GM04504 (cell line): ENCODE results near the gene SLC39A11.
"Not testable (repeated sequence)": the region's sequence is repeated elsewhere in the genome, so short reads cannot be mapped to it uniquely, and the experiment has no call there.

ENCODE experiments used
- DNase-seq: peaks from one replicate; pipeline ENCODE4 v3.0.0-alpha.2; 2012; ENCODE audit warnings: low read depth

SLC39A11 gene

DNA sequence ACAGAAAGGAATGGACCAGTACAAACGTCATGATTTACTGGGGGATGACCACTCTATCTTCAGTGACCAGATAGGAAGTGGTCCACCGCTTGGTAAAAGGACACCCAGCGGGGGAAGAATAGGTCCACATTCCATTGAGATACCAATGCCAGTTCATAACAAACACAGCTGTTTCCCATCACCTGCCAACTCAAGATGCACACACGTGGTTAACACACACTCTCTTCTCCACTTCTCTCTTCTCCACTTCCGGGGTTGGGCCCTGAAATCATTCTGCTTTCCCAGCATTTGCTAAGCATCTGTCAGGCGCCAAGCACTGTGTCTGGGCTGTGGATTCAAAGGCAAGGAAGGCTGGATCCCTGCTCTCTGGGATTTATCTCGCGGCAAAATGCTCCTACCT, 175.5 kb downstream of the SLC39A11 start:
- no peak for DNase-seq

DNA sequence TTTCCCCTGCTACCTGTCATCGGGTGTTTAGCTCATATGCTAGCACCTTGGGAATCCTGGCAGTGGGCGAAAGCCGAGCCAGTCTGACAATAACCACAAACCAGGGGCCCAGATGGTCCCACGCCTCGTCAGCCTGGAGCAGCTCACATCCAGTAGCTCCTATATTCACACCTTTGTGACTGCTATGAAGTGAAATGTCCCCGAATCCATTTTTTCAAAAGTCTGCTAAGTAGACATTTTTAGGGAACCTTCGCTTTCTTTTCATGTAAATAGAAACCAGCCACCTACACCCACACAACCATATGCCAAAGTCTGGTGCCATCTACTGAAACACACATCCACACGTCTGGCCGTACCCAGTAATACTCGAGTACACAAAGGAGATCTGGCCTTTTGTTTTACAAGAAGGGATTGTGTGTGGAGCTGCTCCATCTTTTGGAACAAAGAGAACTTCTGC, 176.8 kb downstream of the SLC39A11 start:
- no peak for DNase-seq

DNA sequence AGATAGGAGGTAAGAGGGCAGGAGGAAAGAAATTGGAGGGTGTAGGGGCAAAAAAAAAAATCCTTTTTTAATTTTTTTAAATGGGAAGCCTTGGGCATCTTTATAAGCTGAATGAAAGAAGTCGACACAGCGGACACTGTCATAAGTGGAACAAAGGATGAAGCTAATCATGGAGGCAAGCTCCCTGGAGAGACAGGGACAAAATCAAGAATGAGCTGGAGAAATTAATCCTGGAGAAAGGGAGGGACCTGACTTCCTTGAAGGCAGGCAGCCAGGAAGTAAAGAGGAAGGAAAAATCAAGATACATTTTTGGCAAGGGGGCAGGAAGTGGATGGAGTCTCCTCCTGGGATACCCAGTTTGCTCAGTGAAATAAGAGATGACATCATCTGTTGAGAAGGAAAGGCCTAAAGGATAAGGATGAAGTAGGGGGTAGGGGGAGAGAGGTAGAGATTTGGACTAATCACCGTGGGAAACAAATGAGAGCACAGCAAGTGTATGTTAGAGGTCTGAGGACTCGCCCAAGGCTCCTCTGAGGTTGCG, 179.3 kb downstream of the SLC39A11 start:
- no peak for DNase-seq

DNA sequence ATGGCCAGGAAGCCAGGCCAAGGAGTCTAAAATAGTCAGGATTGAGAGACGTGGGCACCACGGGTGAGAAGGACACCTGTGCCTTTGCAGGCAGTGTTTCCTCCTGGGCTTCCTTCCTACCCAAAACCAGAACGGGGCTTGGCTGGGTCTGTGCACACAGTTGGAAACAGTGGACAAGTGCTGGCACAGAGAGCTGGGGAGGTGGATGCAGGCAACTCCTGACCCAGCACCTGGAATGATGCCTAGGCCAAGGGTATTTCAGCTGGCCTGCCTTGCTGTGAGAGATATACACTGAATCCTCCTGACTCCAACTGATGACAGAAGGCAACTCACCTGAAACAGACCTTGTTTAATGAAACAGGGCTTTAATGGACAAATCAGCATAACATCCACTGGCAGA, 186.2 kb downstream of the SLC39A11 start:
- no peak for DNase-seq

DNA sequence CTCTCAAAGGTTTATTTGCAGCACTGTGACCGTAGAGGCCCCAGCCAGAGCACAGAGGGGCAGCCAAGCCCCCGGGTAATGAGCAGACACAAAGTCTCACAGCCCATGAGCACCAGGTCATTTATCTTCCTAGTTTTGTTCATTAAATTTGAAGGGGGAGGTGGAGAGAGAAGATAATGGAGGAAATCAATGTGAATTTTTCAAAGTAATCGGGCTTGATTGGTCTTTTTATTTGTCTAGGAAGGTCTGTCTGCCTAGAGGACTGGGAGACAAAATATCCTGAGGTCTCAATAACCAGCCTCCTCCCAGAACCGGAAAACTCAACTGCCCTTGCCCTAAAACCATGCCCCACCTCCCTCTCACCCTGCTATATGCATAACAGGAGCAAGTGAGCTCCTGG, 189.0 kb downstream of the SLC39A11 start:
- no peak for DNase-seq

DNA sequence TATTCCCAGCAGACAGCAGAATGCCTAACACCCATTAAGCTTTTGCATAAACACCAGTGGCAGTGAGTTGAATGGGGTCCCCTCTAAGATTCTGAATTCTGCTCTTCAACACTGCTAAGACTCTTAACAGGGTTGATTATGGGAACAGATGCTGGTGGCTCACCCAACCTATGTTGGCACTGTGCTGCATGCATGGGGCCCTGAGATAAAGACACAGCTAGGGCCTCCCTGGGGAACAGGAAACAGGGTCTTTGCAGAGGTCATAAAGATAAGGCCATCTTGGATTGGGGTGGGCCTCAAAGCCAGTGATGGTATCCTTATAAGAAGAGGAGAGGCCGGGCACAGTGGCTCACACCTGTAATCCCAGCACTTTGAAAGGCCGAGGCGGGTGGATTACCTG, 190.8 kb downstream of the SLC39A11 start:
- DNase-seq: no peak

DNA sequence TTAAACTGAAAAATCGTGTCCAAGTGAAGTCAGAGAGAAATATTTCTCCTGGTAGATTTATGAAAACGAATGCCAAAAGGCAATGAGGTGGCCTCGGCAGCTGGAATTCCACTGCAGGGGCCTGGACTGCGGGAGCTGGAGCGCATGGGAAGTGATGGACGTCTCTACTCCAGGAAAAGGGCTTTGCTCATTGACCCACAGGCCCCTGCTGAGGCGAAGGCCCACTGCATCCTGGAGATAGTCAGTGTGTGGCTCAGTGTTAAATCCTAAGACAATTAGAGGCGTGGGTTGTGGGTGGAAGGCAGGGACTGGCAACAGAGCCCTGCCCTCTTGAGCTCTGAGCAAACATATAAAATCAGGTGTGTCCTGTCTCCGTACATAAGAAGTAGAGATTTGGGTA, 191.4 kb downstream of the SLC39A11 start:
- DNase-seq: no peak

DNA sequence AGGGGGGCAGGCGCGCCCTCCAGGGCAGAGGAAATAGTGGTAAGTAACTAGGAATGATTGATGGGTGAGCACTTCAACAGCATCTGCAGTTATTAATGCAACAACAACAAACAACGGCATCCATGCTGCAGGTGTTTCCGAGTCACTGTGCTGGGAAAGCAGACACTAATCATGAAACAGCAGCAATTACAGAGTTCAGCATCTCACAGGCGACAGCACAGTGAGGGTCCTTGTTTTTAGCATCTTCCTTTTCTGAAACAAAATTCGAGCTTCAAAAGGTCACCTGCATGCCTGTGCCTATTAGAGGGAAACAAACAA, 191.9 kb downstream of the SLC39A11 start:
- no peak for DNase-seq

DNA sequence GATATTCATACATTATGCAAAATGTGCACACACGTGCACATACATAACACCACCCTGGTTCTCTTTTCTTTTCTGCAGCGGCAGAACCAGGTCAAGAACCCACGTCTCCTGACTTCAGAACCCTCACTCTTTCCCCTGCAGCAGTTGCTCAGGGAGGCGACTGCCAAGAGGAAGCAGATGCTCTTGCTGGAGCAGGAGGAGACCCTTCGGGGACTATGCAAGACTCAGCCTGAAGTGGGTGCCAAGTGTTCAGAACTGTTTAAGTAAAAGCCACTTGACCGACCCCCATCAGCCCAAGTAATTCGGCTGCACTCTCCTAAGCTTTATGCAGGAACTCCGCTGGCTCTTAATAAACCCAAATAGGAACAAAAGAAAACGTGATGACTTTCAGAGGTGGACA, 193.8 kb downstream of the SLC39A11 start:
- no peak for DNase-seq

DNA sequence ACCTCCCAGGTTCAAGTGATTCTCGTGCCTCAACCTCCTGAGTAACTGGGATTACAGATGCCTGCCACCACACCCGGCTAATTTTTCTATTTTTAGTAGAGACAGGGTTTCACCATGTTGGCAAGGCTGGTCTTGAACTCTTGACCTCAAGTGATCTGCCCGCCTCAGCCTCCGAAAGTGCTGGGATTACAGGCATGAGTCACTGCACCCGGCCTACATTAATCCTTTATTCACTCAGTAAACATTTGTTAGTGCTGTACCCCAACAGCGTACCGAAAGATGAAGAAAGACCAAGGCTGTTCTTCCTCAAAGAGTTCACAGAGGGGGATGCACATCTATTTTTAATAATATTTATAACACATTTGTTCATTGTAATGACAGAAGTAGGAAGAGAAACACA, 196.2 kb downstream of the SLC39A11 start:
- DNase-seq: not testable (repeated sequence)

DNA sequence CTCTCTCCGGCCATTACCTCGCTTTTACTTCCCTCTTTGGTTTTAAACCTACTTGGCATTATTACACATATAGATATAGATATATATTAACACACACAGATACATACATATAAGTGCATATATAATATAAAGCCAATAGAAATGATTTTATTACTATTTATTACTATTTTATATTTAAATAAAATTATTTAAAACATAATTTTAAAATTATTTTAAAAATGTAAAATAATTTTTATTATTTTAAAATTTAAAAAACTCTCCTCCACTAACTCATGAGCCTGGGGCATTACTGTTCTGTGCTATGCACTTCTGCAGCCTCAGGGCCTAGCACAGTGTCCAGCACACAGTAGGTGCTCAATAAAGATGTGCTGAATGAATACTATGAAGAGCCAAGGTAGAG, 200.9 kb downstream of the SLC39A11 start:
- no peak for DNase-seq

DNA sequence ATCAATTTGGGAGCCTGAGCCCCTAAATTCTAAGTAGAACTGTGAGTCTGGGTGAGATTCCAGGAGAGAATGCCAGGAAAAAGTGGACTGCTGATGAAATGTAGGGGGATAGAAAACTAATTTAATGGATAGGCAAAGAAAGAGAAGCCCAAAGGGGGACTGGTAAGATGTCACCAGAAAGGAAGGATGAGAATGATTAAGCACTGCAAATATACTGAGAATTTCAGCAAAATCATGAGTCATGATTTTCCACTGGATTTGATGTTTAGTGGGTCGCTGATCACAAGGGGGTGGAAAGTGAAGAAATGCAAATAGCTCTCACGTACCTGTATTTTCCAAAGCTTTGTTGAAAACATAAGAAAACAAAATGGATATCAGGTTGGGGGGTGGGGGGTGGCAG, 201.8 kb downstream of the SLC39A11 start:
- DNase-seq: peak; percentile 6

DNA sequence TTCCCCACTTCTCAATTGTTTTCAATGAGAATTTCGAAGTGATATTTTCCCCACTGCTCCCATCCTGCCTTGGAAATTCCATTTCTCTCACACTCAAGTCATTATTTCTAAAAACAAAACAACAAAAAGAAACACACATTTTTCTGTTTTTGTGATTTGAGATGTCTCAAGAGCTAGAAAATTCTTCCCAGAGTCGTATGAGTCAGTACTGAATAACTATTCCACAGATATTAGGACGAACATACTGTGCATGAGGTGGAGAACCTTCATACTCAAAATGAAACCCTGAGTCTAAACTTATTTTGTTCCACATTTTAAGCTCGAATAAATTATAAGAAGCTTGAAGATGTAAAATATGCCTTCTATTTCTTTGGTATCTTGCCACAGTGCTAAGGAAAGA, 204.6 kb downstream of the SLC39A11 start:
- no peak for DNase-seq

DNA sequence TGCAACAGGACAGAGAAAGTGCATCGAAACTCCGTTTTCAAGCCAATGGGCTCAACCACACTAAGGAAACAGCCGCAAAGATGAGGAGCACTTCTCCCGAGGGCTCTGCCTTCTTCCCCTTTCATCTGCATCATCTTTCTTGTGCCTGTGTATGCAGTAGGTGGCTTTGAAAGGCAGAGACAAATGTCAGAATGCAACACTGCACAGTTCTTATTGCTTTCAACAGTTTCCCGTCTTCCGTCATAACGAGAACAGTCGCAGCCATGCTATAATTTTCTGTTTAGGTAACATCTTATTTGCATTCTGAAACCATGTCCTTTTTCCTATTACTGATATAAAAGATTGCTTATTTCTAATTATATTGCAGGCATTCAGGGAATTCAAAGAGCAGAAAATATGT, 205.2 kb downstream of the SLC39A11 start:
- DNase-seq: no peak

DNA sequence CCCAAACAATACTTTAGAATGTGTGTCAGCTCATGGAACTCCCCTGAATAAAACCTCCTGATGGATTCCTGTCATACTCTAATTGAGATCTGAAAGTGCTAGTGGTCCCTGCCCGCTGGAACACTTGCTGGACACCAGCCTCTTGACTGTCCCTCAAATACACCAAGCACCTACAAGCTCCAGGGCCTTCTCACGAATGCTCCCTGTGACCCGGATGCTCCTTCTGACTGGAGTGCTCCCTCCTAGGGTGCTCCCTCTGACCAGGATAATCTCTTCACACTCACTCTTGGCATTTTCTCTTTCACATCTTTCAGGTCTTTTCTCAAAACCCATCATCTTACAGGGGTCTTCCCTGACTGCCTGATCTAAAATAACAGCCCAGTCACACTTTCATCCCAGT, 205.9 kb downstream of the SLC39A11 start:
- DNase-seq: no peak

DNA sequence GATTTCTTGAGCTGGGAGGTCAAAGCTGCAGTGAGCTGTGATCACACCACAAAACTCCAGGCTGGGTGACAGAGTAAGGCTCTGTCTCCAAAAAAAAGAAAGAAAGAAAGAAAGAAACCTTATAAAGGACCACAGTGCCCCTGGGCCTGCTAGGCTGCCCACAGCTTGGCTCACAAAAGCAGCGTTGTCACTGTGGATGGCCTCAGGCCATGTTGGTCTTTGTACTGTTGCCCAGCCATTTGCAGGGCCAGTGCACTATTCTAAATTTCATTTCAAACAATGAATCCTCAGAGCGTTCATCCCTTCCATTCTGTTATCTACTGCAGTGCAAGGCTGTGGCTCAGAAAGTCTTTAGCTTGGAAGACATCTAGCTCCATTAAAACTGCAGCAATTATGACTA, 208.4 kb downstream of the SLC39A11 start:
- DNase-seq: no peak

DNA sequence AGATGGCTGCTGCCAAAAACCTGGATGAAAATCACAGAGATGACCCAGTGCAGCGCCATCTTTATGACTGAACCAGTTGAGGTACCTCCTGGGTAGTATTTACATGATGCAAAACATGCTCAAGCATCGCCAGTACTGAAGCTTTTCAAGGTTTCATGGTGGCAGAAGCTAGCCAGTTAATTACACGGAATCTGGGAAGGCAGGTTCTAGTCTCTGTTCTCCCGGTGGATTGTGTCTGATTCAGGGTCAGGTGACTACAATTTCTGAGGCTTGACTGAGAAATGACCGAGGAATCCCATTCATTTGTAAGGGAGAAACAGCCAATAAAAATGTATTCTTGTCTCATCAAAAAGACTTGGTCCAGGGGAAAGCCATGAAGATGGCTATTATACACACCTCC, 209.1 kb downstream of the SLC39A11 start:
- no peak for DNase-seq

DNA sequence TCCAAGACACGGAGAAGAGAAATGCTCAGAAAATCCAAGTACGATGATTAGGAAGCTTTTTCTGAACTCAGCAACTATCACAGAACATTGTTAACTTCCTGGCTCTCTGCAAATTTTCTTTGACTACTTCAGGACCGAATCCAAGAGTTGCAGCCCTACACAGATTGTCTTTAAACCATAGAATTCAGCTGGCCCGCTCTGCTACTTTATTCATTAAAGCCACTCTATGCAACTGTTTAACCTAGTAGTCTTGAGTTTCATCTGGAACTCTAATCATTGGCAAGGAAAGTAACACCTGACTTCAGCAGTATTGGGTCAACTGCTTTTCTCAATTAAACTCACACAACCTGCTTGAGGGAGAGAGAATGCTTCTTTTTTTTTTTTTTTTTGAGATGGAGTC, 210.1 kb downstream of the SLC39A11 start:
- no peak for DNase-seq

DNA sequence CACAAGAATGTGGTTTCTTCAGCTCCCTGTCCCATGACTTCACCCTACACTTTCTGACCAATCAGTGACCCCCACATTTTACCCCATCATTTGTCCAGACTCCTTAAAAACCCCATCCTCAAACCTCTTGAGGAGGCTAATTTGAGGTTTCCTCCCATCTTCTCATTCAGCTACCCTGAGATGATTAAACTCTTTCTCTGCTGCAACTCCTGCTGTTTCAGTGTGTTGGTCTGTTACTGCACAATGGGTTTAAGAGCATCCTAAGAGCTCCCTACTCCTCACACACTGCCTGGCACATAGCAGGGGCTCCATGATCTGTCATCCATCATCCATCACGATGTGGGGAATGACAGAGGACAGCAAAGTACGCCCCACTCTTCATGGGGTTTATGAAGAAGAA, 212.6 kb downstream of the SLC39A11 start:
- no peak for DNase-seq

DNA sequence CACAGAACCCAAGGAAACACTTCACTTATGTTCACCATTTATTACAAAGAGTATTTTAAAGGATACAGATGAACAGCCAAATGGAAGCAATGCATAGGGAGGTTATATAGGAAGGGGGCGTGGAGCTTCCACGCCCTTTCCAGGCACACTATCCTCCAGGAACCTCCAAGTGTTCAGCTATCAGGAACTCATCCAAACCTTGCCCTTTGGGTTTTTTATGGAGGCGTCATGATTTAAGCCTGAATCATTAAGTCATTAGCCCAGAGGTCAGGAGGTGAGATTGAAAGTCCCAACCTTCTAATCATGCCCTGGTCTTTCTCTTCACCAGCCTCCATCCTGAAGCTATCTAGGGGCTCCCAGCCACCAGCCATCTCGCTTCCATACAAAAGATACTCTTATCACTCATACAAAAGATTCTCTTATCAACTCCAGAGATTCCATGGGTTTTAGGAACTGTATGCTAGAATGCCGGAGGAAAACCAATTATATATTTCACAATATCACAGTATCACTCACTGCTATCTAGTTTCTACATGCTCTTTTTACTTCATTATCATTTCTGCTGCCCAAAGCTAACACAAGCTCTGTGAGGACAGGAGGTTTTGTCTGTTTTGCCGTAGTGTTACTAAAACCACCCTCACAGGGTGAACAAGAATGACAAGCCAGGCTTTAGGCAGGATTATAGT, 213.4 kb downstream of the SLC39A11 start:
- no peak for DNase-seq

DNA sequence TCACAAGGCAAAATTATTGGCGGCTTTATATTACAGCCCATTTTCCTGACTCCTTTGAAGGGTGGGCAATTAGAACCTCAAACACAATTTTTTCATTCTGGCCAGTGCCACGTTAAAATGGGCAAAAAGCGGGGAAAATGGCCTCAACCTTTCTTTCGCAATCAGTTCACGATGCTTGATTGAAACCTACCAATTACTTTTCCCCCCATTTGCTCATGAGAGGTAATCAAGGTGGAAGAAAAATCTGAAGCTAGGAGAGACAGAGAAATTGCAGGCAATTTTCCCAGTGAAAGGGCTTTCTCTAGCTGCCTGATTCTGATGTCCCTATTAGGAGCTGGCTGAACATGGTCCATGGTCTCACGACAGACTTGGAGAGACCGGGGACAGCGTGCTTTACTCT, 215.1 kb downstream of the SLC39A11 start:
- no peak for DNase-seq

DNA sequence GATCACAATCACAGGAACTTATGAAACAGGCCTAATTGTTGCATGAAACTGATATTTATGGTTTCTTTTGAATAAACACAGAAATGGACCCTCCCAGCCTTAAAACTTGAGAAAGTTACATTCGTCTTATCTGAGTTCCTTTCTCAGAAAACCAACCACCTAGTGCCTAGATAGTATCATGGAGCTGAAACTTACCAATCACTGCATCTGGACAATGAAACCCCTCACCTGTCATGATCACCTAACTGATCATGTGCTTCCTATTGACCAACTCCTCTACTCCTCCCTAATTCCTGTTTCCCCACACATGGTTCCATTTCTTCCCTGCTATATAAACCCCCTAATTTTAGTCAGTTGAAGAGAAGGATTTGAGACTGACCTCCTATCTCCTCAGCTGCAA, 216.1 kb downstream of the SLC39A11 start:
- DNase-seq: no peak

DNA sequence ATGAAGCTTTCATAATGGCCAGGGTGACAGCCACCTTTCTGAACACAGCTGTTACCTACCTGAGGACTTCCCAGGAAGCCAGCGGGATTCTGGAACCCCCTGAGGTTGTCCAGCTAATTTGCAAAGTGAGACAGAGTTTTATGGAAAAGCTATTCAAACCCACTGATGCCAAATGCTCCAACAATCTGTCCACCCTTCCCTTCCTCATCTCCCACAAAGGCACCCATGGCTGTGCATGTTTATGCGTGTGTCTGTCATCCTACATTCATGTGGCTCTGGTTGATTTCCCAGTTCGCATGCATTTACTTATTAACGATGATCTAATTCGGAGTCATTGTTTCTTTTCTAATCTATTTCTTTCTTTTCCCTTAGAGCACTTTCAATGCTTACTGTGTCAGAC, 217.1 kb downstream of the SLC39A11 start:
- no peak for DNase-seq

DNA sequence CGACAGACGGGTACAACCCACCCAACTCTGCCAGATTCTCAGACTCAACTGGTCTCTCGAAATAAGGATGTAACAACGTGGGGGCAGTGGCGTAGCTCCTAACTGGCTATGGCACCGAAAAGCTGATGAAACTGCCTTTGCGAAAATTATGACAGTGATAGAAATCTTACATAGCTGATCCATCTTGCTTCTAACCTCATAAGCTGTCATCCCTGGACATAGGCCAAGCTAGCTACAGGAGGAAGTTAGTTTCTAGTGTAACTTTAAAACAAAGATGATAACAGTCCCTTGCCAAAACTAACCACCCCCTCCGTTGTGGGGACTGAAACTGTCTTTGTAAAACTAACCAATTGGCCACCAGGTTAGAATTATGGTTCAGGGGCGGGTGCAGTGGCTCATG, 220.1 kb downstream of the SLC39A11 start:
- no peak for DNase-seq
